A204.1 (cell line): ENCODE results near the gene USP37.
A peak's percentile ranks its signal among the peaks of the same experiment; 100 is the strongest.
"Not testable (repeated sequence)": the region's sequence is repeated elsewhere in the genome, so short reads cannot be mapped to it uniquely, and the experiment has no call there.

Experiments used
- FAIRE-seq: peaks from 2 replicates; lab custom pipeline; 2012; peaks lifted over from hg19 to GRCh38; lab: Jason Lieb, UNC

USP37 gene

GRCh38 chr2:218555527-218555926 lies 12.6 kb downstream of the USP37 start:
- no peak for FAIRE-seq

DNA sequence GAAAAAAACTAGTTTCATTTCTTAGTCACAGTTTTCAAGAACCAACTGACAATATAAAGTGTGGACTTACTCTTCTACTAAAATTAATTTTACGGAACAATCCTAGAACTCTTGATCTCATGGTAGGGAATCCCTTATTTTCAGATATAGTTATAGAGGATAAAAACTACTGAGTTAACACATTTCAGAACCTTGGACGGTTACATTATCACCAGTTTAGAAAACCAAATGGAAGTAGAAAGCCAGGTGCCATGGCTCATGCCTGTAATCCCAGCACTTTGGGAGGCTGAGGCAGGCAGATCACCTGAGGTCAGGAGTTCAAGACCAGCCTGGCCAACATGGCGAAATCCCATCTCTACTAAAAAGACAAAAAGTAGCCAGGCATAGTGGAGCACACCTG lies 13.9 kb downstream of the USP37 start:
- not testable (repeated sequence) for FAIRE-seq

GRCh38 chr2:218547978-218548377 lies 20.2 kb downstream of the USP37 start:
- no peak for FAIRE-seq

DNA sequence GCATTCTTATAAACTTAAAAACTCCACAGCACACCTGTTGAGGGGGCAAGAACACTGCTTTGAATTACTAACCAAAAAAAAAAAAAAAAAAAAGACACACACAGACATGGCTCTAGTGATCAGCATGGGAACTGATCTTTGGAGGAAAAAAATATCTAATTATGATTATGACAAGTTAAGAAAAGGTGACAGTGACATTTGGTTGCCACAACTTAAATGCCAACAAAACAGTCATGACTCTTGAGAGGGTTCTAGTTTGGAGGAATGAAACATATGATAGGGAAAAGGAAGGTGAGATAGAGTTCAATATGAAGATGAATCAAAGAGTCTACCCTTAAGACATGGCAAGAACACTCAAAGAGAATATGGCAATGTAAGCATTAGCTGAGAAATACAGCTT lies 20.6 kb downstream of the USP37 start:
- no peak for FAIRE-seq

GRCh38 chr2:218546012-218546411 lies 22.1 kb downstream of the USP37 start:
- no peak for FAIRE-seq

DNA sequence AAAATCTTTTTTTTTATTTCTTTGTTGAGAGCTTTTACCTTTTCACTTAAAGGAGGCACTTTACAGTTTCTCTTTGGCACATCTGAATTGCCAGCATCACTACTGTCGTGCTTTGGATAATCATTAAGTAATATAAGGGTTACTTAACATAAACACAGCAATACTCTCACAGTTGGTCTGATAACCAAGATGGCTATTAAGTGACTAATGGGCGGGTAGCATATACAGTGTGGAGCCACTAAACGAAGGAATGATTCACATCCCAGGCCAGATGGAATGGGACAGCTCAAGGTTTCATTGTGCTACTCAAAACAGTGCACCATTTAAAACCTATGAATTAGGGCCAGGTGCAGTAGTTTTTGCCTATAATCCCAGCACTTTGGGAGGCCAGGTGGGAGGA lies 28.1 kb downstream of the USP37 start:
- FAIRE-seq, result no peak

GRCh38 chr2:218536804-218537494 lies 31.2 kb downstream of the USP37 start:
- FAIRE-seq, result no peak

- no peak for FAIRE-seq
Observed at GRCh38 chr2:218529990-218530389, 38.2 kb downstream of the USP37 start.

DNA sequence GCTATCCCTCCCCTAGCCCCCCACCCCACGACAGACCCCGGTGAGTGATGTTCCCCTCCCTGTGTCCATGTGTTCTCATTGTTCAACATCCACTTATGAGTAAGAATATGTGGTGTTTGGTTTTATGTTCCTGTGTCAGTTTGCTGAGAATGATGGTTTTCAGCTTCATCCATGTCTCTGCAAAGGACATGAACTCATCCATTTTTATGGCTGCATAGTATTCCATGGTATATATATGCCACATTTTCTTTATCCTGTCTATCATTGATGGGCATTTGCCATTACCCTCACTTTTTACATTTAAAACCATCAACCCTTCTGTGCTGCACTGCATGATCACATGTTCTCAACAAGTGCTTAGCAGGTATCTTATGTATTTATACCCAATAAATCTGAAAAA lies 39.7 kb downstream of the USP37 start:
- FAIRE-seq, result not testable (repeated sequence)

DNA sequence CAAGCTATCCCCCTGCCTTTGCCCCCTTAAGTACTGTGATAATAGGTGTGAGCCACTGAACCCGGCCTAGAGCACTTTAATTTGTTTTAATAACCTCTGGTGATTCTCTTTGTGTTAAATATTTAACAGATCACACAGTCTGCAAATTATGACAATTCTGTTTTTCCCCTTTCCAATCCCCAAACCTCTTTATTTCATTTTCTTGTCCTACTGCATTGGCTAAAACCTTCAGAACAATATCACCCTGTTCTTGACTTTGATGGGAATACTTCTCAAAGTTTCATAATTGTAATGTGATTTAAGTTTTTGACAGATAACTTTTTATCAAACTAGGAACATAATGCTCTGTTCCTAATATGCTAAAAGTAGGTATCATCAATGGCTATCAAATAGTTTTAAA lies 44.5 kb downstream of the USP37 start:
- no peak for FAIRE-seq

- FAIRE-seq, result no peak
Observed at GRCh38 chr2:218518876-218519275, 49.3 kb downstream of the USP37 start.

DNA sequence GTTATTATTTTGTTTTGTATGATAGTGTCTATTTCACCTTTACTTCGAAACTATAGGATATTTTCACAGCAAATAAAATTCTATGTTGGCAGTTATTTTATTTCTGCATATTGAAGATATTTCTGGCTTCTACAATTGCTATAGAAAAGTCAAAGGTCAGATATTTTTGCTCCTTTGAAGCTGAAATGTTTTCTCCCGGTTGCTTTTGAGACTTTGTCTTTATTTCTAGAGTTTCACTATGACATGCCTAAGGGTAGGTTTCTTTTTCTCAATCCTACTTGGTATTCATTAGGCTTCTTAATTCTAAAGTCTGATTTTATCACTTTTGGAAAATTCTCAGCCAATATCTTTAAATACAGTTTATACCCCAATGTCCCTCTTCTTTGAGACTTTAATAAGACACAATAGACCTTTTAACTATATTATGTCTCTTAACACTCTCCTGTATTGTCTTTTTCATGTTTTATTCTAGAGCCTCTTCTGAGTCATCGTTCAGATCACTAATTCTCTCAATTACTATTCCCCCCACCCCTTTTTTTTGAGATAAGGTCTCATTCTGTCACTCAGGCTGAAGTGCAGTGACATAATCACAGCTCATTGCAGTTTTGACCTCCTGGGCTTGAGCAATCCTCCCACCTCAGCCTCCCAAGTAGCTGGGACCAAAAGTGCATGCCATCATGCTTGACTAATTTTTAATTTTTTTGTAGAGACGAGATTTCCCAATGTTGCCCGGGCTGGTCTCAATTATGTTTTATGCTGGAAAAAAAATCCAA lies 50.5 kb downstream of the USP37 start:
- FAIRE-seq, result no peak

DNA sequence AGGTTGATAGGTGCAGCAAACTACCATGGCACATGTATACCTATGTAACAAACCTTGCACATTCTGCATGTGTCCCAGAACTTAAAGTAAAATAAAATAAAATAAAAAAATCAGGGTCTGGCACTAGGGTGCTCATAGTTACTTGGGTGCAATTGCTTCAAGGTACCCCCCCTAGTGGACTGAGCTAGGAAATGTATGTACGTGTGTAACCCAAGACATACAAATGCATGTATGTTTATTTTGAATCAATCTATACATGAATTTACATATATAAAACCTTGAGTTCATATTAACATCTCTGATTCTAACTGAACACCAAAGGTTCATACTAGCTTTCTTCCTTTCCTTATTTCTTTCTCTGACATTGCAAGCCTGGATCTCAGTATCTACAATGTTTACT lies 51.5 kb downstream of the USP37 start:
- FAIRE-seq, result peak; percentile 29

DNA sequence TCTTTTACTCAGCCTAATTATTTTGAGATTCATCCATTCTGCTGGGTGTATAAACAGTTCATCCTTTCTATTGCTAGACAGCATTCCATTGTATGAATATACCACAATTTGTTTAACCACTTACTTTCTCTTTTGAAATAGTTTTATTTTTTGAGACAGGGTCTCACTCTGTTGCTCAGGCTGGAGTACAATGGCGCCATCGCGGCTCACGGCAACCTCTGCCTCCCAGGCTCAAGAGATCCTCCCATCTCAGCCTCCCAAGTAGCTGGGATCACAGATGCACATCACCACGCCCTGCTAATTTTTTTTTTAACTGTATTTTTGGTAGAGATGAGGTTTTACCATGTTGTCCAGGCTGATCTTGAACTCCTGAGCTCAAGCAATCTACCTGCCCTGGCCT lies 54.5 kb downstream of the USP37 start:
- no peak for FAIRE-seq

GRCh38 chr2:218508299-218508698 lies 59.9 kb downstream of the USP37 start:
- no peak for FAIRE-seq

DNA sequence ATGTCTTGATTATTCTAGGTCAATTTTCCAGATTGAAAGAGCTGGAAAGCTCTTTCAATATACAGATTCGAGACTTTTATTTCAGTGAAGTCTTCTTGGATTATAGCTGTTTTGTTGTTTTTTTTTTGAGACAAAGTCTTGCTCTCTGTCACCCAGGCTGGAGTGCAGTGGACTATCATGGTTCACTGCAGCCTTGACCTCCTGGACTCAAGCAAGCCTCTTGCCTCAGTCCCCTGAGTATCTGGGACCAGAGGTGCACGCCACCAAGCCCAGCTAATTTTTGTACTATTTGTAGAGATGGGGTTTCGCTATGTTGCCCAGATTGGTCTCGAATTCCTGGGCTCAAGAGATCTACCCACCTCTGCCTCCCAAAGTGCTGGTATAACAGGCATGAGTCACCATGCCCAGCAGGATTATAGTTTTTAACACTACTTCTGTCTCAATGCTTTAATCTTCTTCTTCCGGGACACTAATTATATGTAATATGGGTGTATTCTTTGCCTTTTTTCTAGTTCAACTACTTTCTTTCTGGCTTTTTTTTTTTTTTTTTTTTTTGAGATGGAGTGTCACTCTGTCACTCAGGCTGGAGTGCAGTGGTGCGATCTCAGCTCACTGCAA lies 62.3 kb downstream of the USP37 start:
- FAIRE-seq, result no peak

DNA sequence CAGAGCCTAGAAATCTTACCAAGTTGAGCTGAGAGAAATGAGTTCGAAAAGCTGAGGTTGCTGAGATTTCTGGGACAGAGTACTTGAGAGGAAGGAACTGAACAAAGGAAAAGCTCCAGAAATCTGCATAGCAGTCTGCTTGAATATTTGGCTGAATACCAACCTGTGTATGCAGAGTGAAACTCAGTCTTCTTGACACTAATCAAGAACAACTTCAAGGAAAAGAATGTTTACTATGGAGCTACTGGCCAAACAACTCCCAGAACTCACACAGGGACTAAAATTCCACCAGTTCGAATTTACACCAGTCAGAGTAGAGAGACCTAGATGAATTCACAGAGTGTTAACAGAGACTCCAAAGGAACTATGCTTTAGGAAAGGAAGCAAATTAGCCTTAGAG lies 66.5 kb downstream of the USP37 start:
- no peak for FAIRE-seq

DNA sequence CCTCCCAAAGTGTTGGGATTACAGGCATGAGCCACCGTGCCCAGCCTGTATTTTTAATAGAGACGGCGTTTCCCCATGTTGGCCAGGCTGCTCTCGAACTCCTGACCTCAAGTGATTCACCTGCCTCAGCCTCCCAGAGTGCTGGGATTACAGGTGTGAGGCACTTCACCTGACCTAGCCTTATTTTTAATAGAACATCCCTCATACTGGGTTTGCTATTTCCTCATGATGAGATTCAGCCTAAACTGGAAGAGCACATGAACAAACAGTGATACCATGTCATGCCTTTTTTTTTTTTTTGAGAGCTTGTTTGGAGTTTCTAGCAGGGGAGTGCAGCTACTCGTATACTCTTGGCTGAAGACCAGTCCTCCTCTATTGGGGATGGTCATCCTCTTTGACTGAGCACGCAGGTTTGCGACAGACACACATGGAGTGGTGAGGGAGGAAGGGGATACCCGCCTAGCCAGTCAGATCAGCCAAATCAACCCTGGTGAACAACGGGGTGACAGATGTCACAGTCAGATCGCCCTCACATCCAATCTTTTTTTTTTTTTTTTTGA lies 67.6 kb downstream of the USP37 start:
- no peak for FAIRE-seq

DNA sequence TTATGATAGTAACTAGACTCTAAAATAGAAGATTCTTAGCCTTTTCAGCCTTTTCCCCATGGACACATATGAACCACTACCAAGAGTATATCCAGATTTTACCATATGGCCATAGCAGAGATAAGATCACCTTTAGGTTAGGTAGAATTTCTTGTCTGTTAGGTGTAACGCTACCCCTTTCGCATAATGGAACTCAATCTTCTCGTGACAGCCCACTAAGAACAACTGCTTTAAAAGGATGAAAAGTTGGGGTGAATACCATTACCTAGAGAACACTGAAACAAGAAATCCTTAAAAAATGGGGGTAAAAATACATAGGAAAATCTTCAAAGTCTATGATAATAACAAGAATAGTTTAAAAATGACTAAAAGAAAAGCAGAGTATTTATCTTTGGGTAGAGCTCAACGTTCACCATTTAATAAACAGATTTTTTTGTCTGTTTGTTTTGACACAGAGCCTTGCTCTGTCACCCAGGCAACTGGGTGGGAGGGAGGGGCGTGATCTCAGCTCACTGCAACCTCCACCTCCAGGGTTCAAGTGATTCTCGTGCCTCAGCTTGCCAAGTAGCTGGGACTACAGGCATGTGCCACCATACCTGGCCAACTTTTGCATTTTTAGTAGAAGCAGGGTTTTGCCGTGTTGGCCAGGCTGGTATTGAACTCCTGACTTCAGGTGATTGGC lies 82.0 kb downstream of the USP37 start:
- no peak for FAIRE-seq

DNA sequence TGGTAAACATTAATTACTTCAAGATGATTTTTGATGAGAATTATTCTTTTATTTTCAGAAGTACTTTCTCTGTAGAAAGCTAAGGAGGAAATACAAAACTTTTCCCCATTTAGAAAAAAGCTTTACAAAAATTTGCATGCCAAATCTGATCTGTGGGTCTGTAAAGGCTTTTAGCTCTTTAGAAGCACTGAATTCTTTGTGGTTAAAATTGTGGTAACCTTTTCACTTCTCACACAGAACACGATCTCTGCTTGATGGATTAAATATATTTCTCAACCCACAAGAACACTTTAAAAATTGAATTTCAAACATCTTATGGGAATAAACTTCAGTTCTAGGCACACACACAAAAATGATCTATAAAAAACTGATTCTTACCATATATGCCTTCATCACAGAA lies 85.5 kb downstream of the USP37 start:
- no peak for FAIRE-seq

DNA sequence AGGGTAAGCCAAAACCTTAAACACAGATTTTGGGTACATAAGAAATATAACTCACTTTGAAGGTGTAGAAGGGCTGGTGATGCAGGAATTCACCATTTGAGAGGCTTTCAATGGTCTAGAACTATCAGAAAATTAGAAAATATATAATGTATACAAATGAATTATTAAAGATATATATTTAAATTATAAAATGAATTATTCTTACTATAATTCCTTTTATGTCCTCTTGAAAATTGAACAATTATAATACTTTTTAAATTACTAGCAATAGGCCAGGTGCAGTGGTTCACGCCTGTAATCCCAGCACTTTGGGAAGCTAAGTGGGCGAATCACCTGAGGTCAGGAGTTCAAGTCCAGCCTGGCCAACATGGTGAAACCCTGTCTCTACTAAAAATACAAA lies 88.6 kb downstream of the USP37 start:
- no peak for FAIRE-seq

DNA sequence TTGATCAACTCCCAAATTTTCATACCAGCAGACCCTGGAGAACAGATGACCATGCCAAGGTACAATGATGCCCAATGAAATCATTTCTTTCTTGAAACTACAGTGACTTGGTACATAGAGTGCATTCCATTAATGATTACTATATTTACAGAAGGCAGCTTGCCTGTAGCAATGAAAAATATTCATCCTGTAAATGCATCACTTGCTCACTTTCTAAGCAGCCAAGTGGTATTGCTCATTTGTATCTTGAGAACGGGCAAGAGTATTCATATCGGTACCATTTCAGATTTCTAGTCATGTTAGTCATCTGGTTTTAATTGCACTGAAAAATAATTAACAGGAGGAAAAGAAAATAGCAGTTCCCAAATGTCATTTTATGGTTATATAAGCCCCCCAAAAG lies 89.6 kb downstream of the USP37 start:
- FAIRE-seq, result no peak

GRCh38 chr2:218477247-218477646 lies 90.9 kb downstream of the USP37 start:
- no peak for FAIRE-seq
